ENCODE measurements around the gene DPP7.

- no peak for TF ChIP-seq CTCF (conservative IDR thresholded peaks at IDR 0.05; ENCODE audit: low read depth in 2 of 2)
- no peak for TF ChIP-seq ZNF331 (CRISPR knock-in tag; IDR thresholded peaks at IDR 0.05; ENCODE audit: low read depth)
These were observed 2.8 kb upstream of the DPP7 start for GRCh38 chr9:137117269-137117731.
